GM04503 (cell line): ENCODE results near the gene HYAL3.

Source experiments
- DNase-seq: peaks from one replicate; pipeline ENCODE4 v3.0.0-alpha.2; 2012; ENCODE audit warnings: low read depth

HYAL3 gene, protein sequence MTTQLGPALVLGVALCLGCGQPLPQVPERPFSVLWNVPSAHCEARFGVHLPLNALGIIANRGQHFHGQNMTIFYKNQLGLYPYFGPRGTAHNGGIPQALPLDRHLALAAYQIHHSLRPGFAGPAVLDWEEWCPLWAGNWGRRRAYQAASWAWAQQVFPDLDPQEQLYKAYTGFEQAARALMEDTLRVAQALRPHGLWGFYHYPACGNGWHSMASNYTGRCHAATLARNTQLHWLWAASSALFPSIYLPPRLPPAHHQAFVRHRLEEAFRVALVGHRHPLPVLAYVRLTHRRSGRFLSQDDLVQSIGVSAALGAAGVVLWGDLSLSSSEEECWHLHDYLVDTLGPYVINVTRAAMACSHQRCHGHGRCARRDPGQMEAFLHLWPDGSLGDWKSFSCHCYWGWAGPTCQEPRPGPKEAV

DNA sequence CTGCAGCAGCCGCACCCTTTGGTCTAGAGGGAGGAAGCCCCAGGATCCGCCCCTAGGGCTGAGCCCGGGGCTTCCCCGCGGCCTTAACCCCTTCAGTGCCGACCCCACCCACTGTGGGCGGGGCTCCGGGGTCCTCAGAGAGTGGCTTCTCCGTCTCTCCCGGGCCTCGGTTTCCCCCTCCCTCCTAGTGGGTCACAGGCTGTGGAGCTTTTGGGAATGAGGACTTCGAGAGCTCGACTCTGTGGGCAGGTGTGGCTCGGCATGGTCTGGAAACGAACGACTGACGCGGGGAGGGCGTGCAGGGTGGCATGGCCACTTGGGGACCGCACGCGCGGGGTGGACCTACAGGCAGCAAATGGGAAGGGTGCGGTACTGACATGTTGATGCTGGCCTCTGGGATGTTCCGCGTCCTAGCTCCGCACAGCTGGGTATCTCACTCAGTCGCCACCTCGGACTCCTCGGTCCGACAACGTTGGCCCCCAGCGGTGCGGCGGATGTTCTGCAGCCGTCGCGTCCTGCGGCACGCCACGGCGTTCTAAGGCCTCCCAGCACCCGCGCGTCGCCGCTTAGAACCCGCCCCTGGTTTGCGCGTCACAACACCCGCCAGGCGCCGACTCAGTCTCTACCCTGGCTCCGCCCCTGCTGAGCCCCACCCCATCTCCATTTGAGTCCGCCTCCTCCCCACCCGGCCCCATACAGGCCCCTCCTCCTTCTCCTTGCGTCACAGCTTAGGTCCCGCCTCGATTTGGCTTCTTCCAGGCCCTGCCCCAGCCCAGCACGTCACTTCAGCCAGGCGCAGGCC lies at the start of gene HYAL3, which contains the start of gene NAA80:
Gene HYAL3, minus strand, starts transcription at position 570 of the 802 bp plus-strand sequence. CDS start 3,803 bp downstream, outside the sequence.
Gene NAA80, minus strand, starts transcription at position 570 of the 802 bp plus-strand sequence. CDS start 1,942 bp downstream, outside the sequence.
- peak; percentile 90 for DNase-seq

DNA sequence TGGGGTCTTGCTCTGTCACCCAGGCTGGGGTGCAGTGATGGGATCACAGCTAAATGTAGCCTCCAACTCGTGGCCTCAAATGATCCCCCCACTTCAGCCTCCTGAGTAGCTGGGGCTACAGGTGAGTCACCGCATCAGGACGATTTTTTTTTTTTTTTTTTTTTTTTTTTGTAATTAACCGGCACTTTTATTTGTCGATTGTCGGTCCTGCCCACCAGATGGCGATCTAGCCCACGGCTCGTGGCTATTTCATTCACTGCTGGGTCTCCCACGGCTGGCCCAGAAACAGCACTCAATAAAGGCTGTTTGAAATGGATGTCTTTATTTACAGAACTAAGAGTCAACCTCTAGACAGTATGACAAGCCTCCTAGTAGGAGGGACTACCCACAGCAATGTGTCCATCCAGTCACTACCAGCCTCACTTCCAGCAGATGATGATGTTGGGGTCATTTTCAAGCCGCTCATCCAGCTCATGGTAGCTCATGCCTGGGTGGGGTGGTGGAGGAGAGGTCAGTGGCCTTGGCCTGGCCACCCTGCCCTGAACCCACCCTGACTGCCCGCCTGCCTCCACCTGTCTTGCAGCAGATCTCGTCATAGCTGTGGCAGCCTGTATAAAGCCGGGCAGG lies 48.1 kb upstream of the HYAL3 start:
- DNase-seq: no peak

DNA sequence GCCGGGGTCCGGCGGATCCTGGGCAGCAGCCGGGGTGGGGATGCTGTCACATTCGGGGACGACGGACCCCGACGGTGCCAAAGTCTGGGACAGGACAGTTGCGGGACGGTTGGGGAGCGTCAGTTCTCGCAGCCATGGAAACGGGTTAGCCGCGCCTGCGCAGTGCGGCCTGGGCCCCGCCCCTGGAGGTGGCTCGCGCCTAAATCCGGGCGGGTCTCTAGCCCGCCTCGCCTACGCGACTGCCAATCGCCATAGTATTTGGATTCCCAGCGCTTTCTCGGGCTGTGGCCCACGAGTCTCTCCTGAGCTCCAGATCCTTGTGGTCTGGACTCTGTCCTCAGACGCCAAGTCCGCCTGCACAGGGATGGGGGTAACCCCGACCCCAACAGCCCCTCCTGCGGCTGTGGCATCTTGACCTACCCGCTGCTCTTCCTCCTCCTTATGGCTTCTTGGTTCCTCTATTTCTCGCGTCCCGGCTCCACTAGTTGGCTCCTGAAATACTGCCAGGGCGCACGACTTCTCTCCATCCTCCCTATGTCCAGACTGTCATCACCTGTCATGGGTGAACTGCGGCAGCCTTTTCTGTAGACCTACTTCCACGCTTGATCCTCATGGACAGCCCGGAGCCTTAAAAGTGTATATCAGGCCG lies 46.5 kb upstream of the HYAL3 start, which contains the start of gene ZMYND10:
Gene ZMYND10, minus strand, starts transcription at position 147 of the 649 bp plus-strand sequence. CDS start 153 bp downstream, outside the sequence.
- DNase-seq: no peak

DNA sequence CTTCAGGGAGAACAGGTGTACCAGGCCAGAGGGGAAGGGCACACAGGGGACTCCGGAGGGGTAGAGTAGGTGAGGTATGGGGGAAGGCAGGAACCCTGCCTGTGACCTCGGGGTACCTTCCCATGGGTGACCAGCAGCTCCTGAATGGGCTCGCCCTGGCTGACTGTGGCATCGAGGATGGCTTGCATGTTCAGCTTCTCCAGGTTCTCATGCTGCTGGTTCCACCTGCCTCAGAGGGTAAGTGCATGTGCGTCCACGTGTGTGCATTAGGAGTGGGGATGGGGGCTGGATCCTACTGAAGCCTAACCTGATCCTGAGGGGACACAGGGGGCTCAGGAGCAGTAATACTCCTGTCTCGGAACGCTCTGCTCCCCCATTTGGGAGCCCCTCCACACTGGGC lies 45.8 kb upstream of the HYAL3 start:
- no peak for DNase-seq

DNA sequence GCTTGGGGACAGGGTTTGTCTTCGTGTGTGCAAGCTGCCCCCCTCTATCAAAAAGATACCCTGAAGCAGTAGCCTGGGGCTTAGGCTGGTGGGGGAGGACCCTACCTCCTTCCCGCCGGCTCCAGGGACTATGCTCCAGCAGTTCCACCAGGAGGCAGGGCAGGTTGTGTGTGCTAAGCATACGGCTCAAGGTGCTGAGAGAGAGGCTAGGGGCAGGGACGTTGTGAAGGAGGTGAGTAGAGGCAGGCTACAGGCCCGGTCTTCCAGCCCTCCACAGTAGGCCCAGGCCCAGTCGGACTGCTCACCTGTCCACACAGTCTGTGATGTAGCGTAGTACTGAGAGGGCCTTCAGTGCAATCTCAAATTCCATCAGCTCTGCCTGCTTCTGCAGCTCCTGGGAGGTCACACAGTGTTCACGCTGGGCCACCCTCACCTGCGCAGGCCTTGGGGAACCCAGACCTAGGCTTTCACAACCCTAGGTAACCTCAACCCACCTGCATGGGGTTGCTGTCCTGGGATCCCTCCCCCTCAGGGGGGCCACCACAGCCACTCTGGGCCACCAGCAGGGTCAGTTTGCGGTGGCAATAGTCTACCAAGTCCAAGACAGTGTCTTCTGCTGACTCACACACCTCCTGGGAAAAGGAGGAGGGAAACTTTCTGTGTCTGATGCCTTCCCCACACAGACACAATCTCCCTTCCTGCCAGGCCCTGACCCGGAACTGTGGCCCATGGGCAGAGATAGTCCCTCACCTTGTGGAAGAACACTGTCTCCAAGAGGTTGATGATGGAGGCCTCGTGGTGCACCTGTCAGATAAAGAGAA lies 43.8 kb upstream of the HYAL3 start:
- no peak for DNase-seq

DNA sequence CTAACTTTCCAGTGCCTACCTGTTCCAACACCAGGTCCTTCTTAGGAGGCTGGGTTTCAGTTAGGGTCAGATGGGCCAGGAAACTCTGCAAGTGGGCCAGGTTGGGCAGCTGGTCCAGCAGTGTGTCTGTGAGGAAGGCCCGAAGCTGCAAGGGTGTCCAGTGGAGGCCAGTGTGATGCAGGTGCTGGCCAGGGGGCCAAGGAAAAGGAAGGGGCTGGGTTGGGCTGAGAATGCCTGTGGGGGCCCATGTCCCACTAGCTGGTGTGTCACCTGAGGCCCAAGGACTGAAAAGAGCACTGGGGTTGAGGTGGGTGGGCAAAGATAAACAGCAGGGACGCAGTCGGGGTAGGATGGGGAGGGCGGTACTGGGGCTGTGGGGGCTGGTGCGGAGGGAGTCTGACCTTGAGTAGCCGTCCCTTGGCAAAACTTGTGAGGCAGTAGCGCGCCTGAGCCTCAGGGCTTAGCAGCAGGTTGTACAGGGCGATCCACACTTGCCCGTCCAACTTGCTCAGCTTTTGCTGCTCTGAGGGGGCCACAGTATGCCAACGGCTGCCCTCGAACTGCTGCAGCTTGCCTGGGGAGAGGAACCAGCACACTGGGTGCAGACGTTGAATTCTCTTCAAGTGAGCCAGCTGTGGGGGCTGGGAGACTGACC lies 42.9 kb upstream of the HYAL3 start:
- no peak for DNase-seq

DNA sequence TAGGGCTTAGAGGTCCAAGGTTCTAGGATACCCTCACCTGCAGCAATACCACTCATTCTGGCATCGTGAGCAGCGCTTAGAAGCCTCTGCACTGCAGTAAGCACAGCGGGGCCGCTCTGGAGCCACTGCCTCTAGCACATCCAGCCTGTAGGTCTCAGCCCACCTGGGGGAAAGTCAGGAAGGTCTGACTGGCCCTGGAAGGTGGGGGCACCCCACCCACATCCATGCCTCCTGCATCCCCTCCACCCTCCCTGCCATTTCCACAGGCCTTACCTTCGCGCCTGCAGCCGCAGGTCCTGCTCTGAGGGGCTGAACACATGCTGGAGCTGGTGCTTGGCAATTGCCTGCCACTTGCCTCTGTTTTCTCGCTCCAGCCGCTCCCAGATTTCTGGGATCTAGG lies 42.3 kb upstream of the HYAL3 start:
- DNase-seq: no peak

DNA sequence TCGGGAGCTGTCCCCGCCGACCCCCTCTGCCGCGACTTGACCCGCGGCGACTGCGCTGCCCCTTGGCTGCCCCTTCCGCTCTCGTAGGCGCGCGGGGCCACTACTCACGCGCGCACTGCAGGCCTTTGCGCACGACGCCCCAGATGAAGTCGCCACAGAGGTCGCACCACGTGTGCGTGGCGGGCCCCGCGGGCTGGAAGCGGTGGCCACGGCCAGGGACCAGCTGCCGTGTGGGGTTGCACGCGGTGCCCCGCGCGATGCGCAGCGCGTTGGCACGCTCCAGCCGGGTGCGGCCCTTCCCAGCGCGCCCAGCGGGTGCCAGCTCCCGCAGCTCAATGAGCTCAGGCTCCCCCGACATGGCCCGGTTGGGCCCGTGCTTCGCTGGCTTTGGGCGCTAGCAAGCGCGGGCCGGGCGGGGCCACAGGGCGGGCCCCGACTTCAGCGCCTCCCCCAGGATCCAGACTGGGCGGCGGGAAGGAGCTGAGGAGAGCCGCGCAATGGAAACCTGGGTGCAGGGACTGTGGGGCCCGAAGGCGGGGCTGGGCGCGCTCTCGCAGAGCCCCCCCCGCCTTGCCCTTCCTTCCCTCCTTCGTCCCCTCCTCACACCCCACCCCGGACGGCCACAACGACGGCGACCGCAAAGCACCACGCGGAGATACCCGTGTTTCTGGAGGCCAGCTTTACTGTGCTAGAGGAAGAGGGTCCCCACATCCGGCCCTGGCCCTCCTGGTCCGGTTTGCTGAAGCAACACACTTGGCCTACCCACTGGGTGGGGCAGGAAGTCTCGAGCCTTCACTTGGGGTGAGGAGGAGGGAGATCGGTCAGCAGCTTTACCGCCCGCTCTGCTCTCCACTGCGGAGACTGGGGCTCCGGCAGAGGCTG lies 41.5 kb upstream of the HYAL3 start, which contains the start of gene RASSF1:
Gene RASSF1, minus strand, starts transcription at position 389 of the 882 bp plus-strand sequence. Its CDS starts 31 bp downstream, at position 358.
- no peak for DNase-seq

DNA sequence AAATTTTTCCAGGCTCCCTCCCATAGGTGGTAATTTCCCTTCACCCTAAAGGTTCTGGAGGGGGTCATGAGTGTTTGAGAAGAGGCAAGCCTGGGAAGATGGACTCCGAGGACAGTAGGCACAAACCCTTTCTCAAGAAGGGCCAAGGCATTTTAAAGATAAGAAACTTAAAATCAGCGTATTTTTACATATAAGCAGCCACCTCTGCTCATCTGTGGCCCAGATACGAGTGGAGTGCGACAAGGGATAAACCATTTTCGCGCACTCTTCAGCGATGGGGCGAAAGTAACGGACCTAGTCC lies 40.9 kb upstream of the HYAL3 start:
- DNase-seq: no peak

DNA sequence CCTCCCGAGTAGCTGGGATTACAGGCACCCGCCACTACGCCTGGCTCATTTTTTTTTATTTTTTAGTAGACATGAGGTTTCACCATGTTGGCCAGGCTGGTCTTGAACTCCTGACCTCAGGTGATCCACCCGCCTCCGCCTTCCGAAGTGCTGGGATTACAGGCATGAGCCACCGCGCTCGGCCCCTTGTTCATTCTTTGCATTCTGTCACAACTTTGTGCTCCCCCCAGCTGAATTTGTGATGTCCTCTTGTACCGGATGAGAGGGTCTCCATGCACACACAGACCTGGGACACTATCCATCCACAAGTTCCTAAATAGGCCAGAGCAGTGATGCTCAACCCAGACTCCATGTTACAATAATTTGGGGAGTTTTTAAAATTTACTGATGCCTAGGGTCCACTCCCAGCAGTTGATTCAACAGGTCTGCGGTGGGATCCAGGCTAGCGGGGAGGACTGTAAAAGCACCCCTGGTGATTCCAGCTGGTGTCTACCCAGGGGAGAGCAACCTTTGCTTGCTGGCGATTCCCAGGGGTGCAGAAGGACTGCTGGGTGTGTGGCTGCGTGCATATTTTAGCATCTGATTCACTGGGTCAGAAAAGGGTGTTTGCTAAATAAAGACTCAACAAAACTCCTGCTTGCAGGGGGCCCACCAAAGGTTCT lies 40.4 kb upstream of the HYAL3 start:
- DNase-seq: no peak

DNA sequence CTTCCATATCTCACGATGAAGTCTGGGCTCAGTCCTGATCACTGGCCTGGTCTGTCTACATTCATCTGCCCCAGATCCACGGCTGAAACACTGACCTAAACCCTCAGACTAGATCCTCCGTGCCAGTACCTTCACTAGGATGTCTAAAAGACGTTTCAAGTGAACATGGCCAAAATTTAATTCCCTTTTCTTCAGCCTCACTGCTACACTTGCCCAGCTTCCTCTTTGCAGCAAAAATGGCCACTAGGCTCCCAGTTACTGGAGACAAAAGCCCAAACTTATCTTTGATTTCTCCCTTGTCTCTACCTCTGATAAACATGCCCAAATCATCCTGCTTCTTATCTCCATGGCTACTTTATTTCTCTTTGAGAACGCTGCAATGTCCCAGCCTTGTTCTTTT lies 39.8 kb upstream of the HYAL3 start:
- no peak for DNase-seq

DNA sequence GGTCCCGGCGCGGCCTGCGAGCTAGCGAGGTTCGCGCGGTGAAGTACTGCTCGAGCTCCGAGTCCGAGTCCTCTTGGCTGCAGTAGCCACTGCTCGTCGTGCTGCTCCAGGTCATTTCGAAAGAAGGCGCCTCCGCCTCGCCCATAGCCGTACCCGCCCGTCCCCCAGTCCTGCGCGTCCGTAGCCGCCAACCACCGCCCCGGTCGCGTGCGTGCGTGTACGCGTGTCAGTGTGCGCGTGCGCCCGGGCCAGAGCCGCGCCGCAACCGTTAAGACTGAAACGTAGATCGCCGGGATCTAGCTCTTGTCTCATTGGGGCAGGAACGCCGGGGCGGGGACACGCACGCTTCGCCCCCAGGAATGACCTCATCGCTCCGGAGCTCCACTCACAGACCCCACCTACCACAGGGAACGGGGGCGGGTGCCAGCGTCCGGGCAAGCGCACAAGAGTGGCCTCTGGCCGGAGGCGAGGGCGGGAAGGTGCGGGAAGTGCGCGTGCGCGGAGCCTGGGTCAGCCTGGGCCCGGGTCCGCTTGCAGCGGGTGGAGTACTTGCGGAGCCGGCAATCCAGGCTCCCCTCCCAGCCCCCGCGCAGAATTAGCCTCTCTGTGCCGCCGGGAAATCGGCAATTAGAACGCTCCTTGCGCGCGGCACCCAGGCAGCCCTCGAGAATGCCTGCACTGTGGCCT lies 38.1 kb upstream of the HYAL3 start:
- DNase-seq: peak; percentile 93

DNA sequence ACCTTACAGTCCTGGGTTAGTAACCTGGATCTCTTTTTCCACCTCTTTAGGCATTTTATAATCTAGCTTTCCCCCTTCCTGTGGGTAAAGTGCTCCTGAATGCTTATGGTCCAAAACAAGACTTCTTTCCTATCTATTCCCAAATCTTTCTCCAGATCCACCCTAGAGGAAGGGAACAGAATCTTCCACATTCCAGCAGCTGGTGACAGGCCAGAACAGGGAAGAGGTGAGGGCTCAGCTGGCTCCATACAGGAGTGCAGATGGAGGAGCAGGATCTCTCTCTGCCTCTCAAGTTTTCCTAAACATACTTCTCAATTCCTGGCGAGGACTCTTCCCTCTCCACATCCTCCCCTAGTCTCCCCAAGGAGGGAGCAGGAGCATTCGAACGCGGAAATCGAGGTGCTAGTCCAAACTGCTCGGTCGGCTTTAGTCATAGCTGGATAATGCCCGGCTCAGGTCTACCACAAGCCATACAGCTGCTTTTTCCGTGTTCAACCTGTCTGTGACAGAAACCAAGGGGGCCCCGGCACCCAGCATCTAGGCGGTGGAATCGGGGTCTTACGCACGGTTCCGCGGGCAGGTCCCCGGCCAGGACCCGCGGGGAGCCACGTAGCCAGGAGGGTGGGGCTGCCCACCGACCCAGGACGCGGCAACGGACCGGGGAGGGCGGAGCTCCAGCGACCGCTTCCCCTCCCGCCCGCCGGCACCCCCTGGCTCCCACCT lies 37.4 kb upstream of the HYAL3 start:
- no peak for DNase-seq

DNA sequence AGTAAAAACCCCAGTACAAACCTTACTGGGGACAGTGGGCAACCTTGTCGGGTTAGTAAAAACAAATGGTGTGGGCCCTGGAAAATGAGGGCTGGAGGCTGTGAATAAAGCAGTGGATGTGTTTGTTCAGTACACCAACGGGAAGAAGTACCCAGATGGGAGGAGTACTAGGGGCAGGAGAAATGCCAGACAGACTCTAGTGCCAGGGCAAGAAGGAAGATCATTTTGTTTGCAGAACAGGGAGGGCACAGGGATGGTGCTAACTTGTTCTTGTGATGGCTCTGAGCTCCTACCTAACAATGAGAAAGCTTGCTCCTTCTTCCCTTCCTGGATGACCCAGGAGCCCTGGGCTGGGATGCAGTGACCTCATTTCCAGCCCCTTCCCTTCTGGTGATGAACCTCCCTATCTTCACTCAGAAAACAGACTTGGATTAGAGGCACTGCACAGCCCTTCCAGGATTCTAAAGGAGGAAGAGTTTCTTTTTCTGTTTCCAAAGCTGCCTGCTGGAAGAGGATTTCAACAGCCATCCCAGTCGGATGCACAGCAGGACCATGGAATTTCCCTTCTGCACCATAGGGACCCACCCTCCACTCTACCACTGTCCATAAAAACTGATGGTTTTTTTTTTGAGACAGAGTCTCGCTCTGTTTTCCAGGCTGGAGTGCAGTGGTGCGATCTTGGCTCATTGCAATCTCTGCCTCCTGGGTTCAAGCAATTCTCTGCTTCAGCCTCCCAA lies 35.3 kb upstream of the HYAL3 start:
- no peak for DNase-seq

DNA sequence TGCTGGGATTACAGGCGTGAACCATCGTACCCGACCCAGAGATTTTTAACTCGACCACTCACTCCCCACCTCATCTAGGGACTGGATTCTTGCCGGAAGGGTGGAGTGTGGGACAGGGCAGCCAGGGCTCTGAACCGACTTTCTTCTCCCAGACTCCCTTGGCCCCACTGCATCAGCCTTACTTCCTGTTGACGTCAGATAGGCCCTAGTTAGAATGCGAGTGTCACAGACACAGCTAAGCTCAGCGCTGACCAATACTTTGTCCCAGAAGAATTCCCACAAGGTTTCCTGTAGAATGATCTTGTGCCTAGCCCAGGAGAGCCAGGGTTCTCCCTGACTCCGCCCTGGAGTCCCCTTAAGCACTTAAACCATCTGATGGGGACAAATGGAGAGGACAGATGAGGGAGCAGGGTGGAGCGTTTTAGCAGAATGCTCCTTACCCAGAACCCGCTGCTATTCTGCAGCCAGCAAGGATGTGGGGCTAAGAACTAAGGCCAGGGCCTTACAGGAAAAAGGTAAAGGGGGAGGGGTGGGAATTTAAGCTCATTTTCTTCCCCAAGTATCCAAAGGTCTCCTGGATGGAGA lies 34.6 kb upstream of the HYAL3 start:
- no peak for DNase-seq

DNA sequence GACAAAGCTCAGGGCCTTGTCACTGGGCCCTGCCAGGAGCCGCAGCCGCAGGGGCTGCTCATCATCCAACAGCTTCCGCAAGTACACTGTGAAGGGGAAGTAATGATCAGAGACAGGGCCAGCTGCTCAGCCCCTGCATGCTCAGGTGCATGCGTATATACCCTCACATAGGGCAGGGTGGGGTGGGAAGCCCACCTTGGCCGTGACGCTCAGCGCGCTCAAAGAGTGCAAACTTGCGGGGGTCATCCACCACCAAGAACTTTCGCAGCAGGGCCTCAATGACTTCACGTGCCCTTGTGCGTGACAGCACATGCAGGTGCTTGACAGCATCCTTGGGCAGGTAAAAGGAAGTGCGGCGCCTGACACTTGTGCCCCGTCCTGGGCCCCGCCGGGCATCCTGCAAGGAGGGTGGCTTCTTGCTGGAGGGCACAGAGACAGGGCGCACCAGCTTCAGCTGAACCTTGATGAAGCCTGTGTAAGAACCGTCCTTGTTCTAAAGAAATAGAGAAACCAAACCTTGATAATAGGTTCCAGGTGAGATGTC lies 32.2 kb upstream of the HYAL3 start:
- DNase-seq: no peak
